Nephron (organoid): Measurements from ENCODE around the gene FAM50A.

Source experiments
- H3K27ac Mint-ChIP-seq, 3 experiments: 2 replicates each; pipeline ENCODE4 v1.8.0; 2020; ENCODE audit warnings: mixed read lengths in 3 of 3, mild to moderate bottlenecking in 2 of 3, moderate library complexity in 1 of 3
- H3K27me3 Mint-ChIP-seq: 2 replicates; pipeline ENCODE4 v1.8.0; 2021; ENCODE audit warnings: low read depth, mild to moderate bottlenecking, moderate library complexity, mixed read lengths
- H3K36me3 Mint-ChIP-seq: 2 replicates; pipeline ENCODE4 v1.8.0; 2020; ENCODE audit warnings: low read depth, mixed read lengths
- H3K4me1 Mint-ChIP-seq: 2 replicates; pipeline ENCODE4 v1.8.0; 2020; ENCODE audit warnings: mixed read lengths
- H3K4me3 Mint-ChIP-seq, 3 experiments: 2 replicates each; pipeline ENCODE4 v1.8.0; 2020; ENCODE audit warnings: mild to moderate bottlenecking in 3 of 3, mixed read lengths in 3 of 3, moderate library complexity in 2 of 3
- H3K9me3 Mint-ChIP-seq: 2 replicates; pipeline ENCODE4 v1.8.0; 2020; ENCODE audit warnings: mixed read lengths
- TF ChIP-seq, protein P1 (sequence below), 3 experiments: fragments of 200-600 bp; sonication (generic); IDR thresholded peaks; one replicate each; pipeline ENCODE4 v1.5.0; 2021; ENCODE audit warnings: antibody characterized with exemption in 3 of 3; ENCODE audit not compliant: unreplicated experiment in 3 of 3

The FAM50A gene

DNA sequence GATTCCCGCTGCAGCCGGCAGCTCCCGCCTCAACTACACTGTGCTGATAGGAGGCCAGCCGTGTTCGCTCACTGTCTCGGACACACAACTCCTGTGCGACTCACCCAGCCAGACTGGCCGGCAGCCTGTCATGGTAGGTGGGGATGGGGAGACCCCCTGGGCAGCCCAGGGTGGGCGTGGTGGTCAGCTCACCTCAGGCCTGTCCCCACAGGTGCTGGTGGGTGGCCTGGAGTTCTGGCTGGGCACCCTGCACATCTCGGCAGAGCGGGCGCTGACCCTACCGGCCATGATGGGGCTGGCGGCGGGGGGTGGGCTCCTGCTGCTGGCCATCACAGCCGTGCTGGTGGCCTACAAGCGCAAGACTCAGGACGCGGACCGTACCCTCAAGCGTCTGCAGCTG is 23.6 kb downstream of the FAM50A start:
- Mint-ChIP-seq H3K4me3 (no peak overlapping the region), H3K36me3 (peaks cover 21% of the 10 kb centered on the region), H3K27me3 (no peaks in the 10 kb centered on the region), H3K27ac (no peak overlapping the region), H3K9me3 (peaks cover 5% of the 10 kb centered on the region), H3K4me1 (no peaks in the 10 kb centered on the region)
- TF ChIP-seq, protein P1, sequence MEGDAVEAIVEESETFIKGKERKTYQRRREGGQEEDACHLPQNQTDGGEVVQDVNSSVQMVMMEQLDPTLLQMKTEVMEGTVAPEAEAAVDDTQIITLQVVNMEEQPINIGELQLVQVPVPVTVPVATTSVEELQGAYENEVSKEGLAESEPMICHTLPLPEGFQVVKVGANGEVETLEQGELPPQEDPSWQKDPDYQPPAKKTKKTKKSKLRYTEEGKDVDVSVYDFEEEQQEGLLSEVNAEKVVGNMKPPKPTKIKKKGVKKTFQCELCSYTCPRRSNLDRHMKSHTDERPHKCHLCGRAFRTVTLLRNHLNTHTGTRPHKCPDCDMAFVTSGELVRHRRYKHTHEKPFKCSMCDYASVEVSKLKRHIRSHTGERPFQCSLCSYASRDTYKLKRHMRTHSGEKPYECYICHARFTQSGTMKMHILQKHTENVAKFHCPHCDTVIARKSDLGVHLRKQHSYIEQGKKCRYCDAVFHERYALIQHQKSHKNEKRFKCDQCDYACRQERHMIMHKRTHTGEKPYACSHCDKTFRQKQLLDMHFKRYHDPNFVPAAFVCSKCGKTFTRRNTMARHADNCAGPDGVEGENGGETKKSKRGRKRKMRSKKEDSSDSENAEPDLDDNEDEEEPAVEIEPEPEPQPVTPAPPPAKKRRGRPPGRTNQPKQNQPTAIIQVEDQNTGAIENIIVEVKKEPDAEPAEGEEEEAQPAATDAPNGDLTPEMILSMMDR (IDR thresholded peaks at IDR 0.05; ENCODE audit: unreplicated experiment in 3 of 3) = no peak

DNA sequence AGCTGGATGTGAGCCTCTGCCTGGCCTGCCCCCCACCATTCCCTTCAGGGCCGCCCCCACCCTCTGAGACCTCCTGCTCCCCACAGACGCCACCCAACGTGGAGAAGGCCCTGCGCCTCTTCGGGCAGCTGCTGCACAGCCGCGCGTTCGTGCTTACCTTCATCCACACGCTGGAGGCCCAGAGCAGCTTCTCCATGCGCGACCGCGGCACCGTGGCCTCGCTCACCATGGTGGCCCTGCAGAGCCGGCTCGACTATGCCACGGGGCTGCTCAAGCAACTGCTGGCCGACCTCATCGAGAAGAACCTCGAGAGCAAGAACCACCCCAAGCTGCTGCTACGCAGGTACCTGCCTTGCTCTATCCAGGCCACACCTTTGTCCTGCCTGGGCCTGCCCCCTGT is 24.3 kb downstream of the FAM50A start:
- peaks cover 18% of the 10 kb centered on the region for H3K36me3 Mint-ChIP-seq
- no peak overlapping the region for H3K4me3 Mint-ChIP-seq
- H3K9me3 Mint-ChIP-seq = peaks cover under 1% of the 10 kb centered on the region
- no peaks in the 10 kb centered on the region for H3K27me3 Mint-ChIP-seq
- TF ChIP-seq, protein P1 (IDR thresholded peaks at IDR 0.05; ENCODE audit: unreplicated experiment in 3 of 3) = no peak
- H3K4me1 Mint-ChIP-seq = no peaks in the 10 kb centered on the region
- H3K27ac Mint-ChIP-seq = no peak overlapping the region

DNA sequence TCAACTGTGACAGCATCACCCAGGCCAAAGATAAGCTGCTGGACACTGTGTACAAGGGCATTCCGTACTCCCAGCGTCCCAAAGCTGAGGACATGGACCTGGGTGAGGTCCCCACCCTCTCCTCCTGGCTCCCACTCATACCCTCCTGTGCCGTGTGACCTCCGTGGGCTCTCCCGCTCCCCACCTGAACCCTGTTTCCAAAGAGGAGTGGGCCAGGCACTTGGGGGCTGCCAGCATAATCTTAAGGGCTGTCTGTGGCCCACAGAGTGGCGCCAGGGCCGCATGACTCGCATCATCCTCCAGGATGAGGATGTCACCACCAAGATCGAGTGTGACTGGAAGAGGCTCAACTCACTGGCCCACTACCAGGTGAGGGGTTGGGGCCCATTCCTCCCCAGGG is 25.2 kb downstream of the FAM50A start:
- no peak overlapping the region for H3K4me3 Mint-ChIP-seq
- H3K36me3 Mint-ChIP-seq = peaks cover 25% of the 10 kb centered on the region
- peaks cover 4% of the 10 kb centered on the region for H3K9me3 Mint-ChIP-seq
- TF ChIP-seq, protein P1 (IDR thresholded peaks at IDR 0.05; ENCODE audit: unreplicated experiment in 3 of 3) = no peak
- H3K27ac Mint-ChIP-seq = no peak overlapping the region
- no peaks in the 10 kb centered on the region for H3K27me3 Mint-ChIP-seq
- no peaks in the 10 kb centered on the region for H3K4me1 Mint-ChIP-seq

DNA sequence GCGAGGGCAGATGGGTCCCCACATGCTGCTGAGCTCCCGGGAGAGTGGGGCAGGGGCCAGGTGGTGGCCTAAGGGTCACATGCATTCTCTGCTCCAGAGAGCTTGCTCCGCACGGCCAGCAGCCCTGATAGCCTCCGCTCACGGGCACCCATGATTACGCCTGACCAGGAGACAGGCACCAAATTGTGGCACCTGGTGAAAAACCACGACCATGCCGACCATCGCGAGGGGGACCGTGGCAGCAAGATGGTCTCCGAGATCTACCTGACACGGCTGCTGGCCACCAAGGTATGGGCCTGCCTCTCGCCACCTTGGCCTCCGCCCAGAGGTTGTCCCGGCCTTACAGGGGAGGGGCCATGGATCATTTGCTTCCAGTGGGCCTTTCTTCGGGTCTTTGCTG is 25.9 kb downstream of the FAM50A start:
- H3K9me3 Mint-ChIP-seq = peaks cover 4% of the 10 kb centered on the region
- H3K4me3 Mint-ChIP-seq = no peak overlapping the region
- no peak overlapping the region for H3K27ac Mint-ChIP-seq
- TF ChIP-seq, protein P1 (IDR thresholded peaks at IDR 0.05; ENCODE audit: unreplicated experiment in 3 of 3) = no peak
- H3K27me3 Mint-ChIP-seq = no peaks in the 10 kb centered on the region
- H3K36me3 Mint-ChIP-seq = peaks cover 25% of the 10 kb centered on the region
- no peaks in the 10 kb centered on the region for H3K4me1 Mint-ChIP-seq

DNA sequence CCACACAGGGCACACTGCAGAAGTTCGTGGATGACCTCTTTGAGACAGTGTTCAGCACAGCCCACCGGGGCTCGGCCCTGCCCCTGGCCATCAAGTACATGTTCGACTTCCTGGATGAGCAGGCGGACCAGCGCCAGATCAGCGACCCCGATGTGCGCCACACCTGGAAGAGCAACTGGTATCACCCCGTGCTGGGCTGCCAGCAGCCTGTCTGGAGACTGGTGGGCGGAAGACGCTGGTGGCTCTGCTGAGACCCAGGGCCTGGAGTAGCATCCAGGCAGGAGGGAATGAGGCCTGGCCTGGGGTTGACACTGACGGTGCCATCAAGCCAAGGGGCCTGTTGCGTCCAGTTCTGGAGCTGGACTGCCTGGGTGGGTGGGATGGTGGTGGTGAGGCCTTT is 26.5 kb downstream of the FAM50A start:
- peaks cover 6% of the 10 kb centered on the region for H3K9me3 Mint-ChIP-seq
- H3K4me1 Mint-ChIP-seq = peaks cover 1% of the 10 kb centered on the region

More for the DNA sequence above, 26.5 kb downstream of the FAM50A start:
- TF ChIP-seq, protein P1 (IDR thresholded peaks at IDR 0.05; ENCODE audit: unreplicated experiment in 3 of 3) = no peak
- H3K27ac Mint-ChIP-seq = no peak overlapping the region
- no peak overlapping the region for H3K4me3 Mint-ChIP-seq
- H3K36me3 Mint-ChIP-seq = peaks cover 25% of the 10 kb centered on the region
- no peaks in the 10 kb centered on the region for H3K27me3 Mint-ChIP-seq
